ENCODE measurements around the gene SIGMAR1. TPM values are rescaled to one million over a fixed set of nuclear protein-coding genes. Genes with fewer than 3 reads are reported as not detected.
A peak's percentile ranks its signal among the peaks of the same experiment; 100 is the strongest.

The SIGMAR1 gene
- total RNA-seq, 2 experiments from 2014 or later = 11.7 to 12.1 TPM

GRCh38 chr9:34591248-34591916, 46.2 kb downstream of the SIGMAR1 start:
- no peaks in the 10 kb centered on the region for H3K36me3 Mint-ChIP-seq (ENCODE audit: low read depth)
- intact Hi-C loops (cut with DNase I, micrococcal nuclease) = loop anchor here (1.0 to 10.0 kb wide), 4 partner anchors 47 to 259 kb away; no protein-coding TSS in a partner anchor
- Histone ChIP-seq H3K27ac (ENCODE audit: low read depth in 1 of 2, low read length in 2 of 2) (no peak overlapping the region), H3K27me3 (ENCODE audit: control insufficient read depth in 1 of 2, insufficient read depth in 2 of 2, low read length in 2 of 2) (peaks cover 69 to 75% of the 10 kb centered on the region in 2 experiments), H3K9me3 (ENCODE audit: control insufficient read depth in 1 of 2, insufficient read depth in 1 of 2, low read length in 2 of 2) (peaks cover 0 to 17% of the 10 kb centered on the region in 2 experiments), H3K4me3 (ENCODE audit: low read length) (peak overlapping the region; percentile 63), H3K36me3 (ENCODE audit: insufficient read depth, low read length) (no peaks in the 10 kb centered on the region), H3K4me1 (ENCODE audit: insufficient read depth, low read length) (peaks cover 30% of the 10 kb centered on the region)
- peaks cover 26% of the 10 kb centered on the region for H3K4me1 Mint-ChIP-seq (ENCODE audit: low read depth)
- peak overlapping the region; percentile 80 for H3K4me3 Mint-ChIP-seq
- H3K27me3 Mint-ChIP-seq = peaks cover 83% of the 10 kb centered on the region
- no peaks in the 10 kb centered on the region for H3K9me3 Mint-ChIP-seq
- H3K27ac Mint-ChIP-seq = no peak overlapping the region
- ChIA-PET CTCF (interaction anchor here (1.1 to 2.5 kb wide), 11 partner anchors 12 to 967 kb away, joined by 3 to 11 read pairs (median 4); partner anchors contain the start of gene RPP25L), POLR2A (interaction anchor here (1.0 kb wide), 2 partner anchors 21 to 188 kb away, joined by 3 to 4 read pairs; partner anchors contain the start of gene RPP25L)
- ATAC-seq (ENCODE audit: poor library complexity) (peak; percentile 76), DNase-seq (peak; percentile 51 to 87 (median 72))
- peak; percentile 89 for TF ChIP-seq CTCF (IDR thresholded peaks at IDR 0.05)

DNA sequence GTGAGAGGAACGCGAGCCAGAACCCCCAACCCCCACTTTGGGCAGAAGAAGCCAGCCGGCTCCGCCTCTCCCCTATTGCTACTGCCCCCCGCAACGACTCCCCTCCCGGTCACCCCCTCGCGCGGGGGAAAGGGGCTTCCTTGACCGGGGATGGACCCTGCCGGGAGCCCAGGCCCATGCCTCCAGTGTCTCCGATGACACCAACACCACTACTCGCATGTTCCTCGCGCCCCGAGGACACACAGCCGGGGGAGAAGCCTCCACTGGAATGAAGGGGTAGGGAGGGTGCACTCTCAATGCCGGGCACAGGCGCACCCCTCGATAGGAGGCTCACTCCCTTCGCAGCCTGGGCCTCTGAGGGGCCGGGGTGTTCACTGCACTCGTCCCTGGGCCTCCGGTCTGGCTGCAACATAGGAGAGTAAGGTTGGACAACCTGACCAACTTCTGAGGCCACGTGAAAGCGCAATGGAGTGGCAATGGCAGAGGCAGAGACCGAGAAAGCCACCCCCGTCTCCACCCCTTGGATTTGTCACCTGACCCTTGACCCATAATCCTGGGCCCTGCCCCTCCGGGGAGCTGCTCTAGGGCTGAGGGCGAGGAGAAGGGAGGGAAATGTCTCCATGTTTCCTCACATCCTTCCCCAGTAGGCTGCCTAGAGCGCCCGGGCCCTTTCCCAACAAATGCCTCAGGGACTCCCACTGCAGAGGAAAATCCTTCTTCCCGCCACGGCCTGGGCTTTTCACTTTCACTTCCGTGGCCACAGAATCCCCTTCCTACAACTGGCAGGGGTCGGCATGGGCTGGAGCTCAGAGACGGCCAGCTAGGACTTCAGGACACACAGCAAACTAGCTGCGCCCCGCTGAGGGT, 47.0 kb downstream of the SIGMAR1 start:
- H3K9me3 ChIP-seq (ENCODE audit: control insufficient read depth in 1 of 2, insufficient read depth in 1 of 2, low read length in 2 of 2) = peaks cover 0 to 17% of the 10 kb centered on the region in 2 experiments
- H3K4me3 ChIP-seq (ENCODE audit: low read length) = peak overlapping the region; percentile 63
- DNase-seq (peak in 3 of 14 experiments; percentile 14 to 27 (median 19)), ATAC-seq (ENCODE audit: poor library complexity) (peak; percentile 16)
- Mint-ChIP-seq H3K27ac (no peak overlapping the region), H3K9me3 (no peaks in the 10 kb centered on the region), H3K36me3 (ENCODE audit: low read depth) (no peaks in the 10 kb centered on the region), H3K27me3 (peaks cover 85% of the 10 kb centered on the region), H3K4me1 (ENCODE audit: low read depth) (peaks cover 26% of the 10 kb centered on the region), H3K4me3 (peak overlapping the region; percentile 80)
- H3K27me3 ChIP-seq (ENCODE audit: control insufficient read depth in 1 of 2, insufficient read depth in 2 of 2, low read length in 2 of 2) = peaks cover 76 to 83% of the 10 kb centered on the region in 2 experiments
- no peak for TF ChIP-seq CTCF (IDR thresholded peaks at IDR 0.05)
- intact Hi-C loops (cut with DNase I, micrococcal nuclease) = loop anchor here (1.0 to 10.0 kb wide), 4 partner anchors 46 to 258 kb away; no protein-coding TSS in a partner anchor
- H3K4me1 ChIP-seq (ENCODE audit: insufficient read depth, low read length) = peaks cover 30% of the 10 kb centered on the region
- ChIA-PET CTCF (interaction anchor here (1.1 to 2.5 kb wide), 6 partner anchors 21 to 187 kb away, joined by 3 to 11 read pairs (median 8); partner anchors contain the start of gene RPP25L), POLR2A (interaction anchor here (1.0 kb wide), 1 partner anchor 21 kb away, joined by 3 read pairs; the partner anchor contains the start of gene RPP25L)
- no peak overlapping the region for H3K27ac ChIP-seq (ENCODE audit: low read depth in 1 of 2, low read length in 2 of 2)
- H3K36me3 ChIP-seq (ENCODE audit: insufficient read depth, low read length) = no peaks in the 10 kb centered on the region

- TF ChIP-seq CTCF (IDR thresholded peaks at IDR 0.05) = no peak
These were observed 47.8 kb downstream of the SIGMAR1 start, which contains the start of gene CNTFR for GRCh38 chr9:34589636-34590380. Gene CNTFR (minus strand): TSS chr9:34589724. CDS start chr9:34568981, 20,743 bp downstream.

More at GRCh38 chr9:34589636-34590380, 47.8 kb downstream of the SIGMAR1 start, which contains the start of gene CNTFR:
- Mint-ChIP-seq H3K27ac (no peak within 1 kb of the TSS), H3K4me3 (peak within 1 kb of the TSS; percentile 80), H3K4me1 (ENCODE audit: low read depth) (peaks cover 26% of the 10 kb centered on the region), H3K27me3 (peaks cover 88% of the 10 kb centered on the region), H3K36me3 (ENCODE audit: low read depth) (no peaks in the 10 kb centered on the region), H3K9me3 (no peaks in the 10 kb centered on the region)
- CTCF ChIA-PET = no interaction called here
- intact Hi-C loops (cut with DNase I, micrococcal nuclease) = loop anchor here (5.0 to 10.0 kb wide), 2 partner anchors 45 to 258 kb away; no protein-coding TSS in a partner anchor
- H3K4me3 ChIP-seq (ENCODE audit: low read length) = peak within 1 kb of the TSS; percentile 63
- POLR2A ChIA-PET = no interaction called here
- ATAC-seq (ENCODE audit: poor library complexity) = peak; percentile 50
- DNase-seq = peak in 2 of 14 experiments; percentile 45 to 49
- peaks cover 30% of the 10 kb centered on the region for H3K4me1 ChIP-seq (ENCODE audit: insufficient read depth, low read length)
- H3K9me3 ChIP-seq (ENCODE audit: control insufficient read depth in 1 of 2, insufficient read depth in 1 of 2, low read length in 2 of 2) = peaks cover 0 to 17% of the 10 kb centered on the region in 2 experiments
- H3K36me3 ChIP-seq (ENCODE audit: insufficient read depth, low read length) = no peaks in the 10 kb centered on the region
- H3K27ac ChIP-seq (ENCODE audit: low read depth in 1 of 2, low read length in 2 of 2) = no peak within 1 kb of the TSS
- peaks cover 76 to 91% of the 10 kb centered on the region in 2 experiments for H3K27me3 ChIP-seq (ENCODE audit: control insufficient read depth in 1 of 2, insufficient read depth in 2 of 2, low read length in 2 of 2)

Data from CD4-positive, alpha-beta T cell (primary cell).